ENCODE results near the gene ATP1A2.
A peak's percentile ranks its signal among the peaks of the same experiment; 100 is the strongest.
"Not testable (repeated sequence)": the region's sequence is repeated elsewhere in the genome, so short reads cannot be mapped to it uniquely, and the experiment has no call there.

ATP1A2 gene

GRCh38 chr1:160103658-160104408 is 11.7 kb upstream of the ATP1A2 start:
- H3K4me3 ChIP-seq (ENCODE audit: low read depth, low read length) = no peak overlapping the region
- TF ChIP-seq, protein P1, sequence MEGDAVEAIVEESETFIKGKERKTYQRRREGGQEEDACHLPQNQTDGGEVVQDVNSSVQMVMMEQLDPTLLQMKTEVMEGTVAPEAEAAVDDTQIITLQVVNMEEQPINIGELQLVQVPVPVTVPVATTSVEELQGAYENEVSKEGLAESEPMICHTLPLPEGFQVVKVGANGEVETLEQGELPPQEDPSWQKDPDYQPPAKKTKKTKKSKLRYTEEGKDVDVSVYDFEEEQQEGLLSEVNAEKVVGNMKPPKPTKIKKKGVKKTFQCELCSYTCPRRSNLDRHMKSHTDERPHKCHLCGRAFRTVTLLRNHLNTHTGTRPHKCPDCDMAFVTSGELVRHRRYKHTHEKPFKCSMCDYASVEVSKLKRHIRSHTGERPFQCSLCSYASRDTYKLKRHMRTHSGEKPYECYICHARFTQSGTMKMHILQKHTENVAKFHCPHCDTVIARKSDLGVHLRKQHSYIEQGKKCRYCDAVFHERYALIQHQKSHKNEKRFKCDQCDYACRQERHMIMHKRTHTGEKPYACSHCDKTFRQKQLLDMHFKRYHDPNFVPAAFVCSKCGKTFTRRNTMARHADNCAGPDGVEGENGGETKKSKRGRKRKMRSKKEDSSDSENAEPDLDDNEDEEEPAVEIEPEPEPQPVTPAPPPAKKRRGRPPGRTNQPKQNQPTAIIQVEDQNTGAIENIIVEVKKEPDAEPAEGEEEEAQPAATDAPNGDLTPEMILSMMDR (IDR thresholded peaks at IDR 0.05; ENCODE audit: low read depth, low read length) = no peak

DNA sequence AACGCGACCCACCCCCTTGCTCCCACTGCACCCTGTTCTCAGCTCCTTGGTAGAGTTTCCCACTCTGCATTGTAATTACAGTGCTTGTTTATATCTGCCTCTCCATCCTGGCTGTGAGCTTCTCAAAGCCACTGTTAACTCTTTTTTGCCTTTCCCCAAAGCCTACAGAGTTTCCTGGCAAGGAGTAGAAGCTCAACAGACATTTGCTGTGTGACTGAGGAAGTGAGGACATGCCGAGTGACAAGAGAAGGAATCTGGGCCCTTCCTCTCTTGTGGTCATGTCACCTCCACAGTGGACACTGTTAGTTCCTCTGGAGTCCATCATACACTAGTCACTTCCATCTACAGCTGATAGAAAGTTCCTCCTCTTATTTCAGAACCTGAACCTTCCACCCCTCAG is 11.1 kb upstream of the ATP1A2 start:
- no peak overlapping the region for H3K4me3 ChIP-seq (ENCODE audit: low read depth, low read length)
- TF ChIP-seq, protein P1 (IDR thresholded peaks at IDR 0.05; ENCODE audit: low read depth, low read length) = no peak; the same call in 1 of the 2 replicates

DNA sequence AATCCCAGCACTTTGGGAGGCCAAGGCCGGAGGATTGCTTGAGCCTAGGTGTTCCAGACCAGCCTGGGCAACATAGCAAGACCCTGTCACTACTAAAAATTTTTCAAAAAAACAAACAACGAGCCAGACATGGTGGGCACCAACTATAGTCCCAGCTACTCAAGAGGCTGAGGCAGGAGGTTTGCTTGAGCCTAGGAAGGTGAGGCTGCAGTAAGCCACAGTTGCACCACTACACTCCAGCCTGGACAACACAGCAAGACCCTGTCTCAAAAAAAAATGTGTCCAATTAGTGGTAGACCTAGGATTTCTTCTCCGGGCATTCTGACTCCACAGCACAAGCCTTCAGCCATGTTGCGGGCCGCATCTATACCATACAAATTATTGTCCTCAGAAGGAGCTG is 10.4 kb upstream of the ATP1A2 start:
- TF ChIP-seq, protein P1 (IDR thresholded peaks at IDR 0.05; ENCODE audit: low read depth, low read length) = no peak
- H3K4me3 ChIP-seq (ENCODE audit: low read depth, low read length) = no peak overlapping the region

- TF ChIP-seq, protein P1 (IDR thresholded peaks at IDR 0.05; ENCODE audit: low read depth, low read length) = no peak
- H3K4me3 ChIP-seq (ENCODE audit: low read depth, low read length) = no peak overlapping the region
Measured at GRCh38 chr1:160107512-160107911, 8.0 kb upstream of the ATP1A2 start.

GRCh38 chr1:160108888-160109662 is 6.5 kb upstream of the ATP1A2 start:
- H3K4me3 ChIP-seq (ENCODE audit: low read depth, low read length) = no peak overlapping the region
- TF ChIP-seq, protein P1 (IDR thresholded peaks at IDR 0.05; ENCODE audit: low read depth, low read length) = peak; percentile 45; the same call in 1 of the 2 replicates

DNA sequence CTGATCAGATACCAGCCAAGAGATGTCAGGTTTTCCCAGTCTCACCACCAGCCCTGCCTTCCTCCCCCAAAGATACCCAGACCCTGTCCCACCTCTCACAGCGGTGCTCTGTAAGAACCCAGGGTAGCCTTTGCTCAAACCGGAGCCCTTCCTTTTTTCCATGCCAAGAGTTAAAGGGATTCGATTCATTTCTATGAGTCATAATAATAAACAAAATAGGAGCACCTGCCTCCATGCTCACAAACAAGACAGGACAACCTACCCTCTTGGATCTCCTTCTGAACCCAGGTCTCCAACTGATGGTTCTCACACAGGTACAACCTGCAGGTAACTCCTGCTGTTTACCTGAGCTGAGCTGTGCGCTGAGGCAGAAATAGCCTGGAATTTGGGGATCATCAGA is 5.9 kb upstream of the ATP1A2 start:
- H3K4me3 ChIP-seq (ENCODE audit: low read depth, low read length) = no peak overlapping the region
- TF ChIP-seq, protein P1 (IDR thresholded peaks at IDR 0.05; ENCODE audit: low read depth, low read length) = no peak

- not testable (repeated sequence) for H3K4me3 ChIP-seq (ENCODE audit: low read depth, low read length)
Measured at GRCh38 chr1:160111462-160111861, 4.1 kb upstream of the ATP1A2 start.

Measured in WI38 (cell line).